H9 (cell line): ENCODE measurements around the gene NPY1R. TPM values are rescaled to one million over a fixed set of nuclear protein-coding genes. Genes with fewer than 3 reads are reported as not detected.

ENCODE experiments used
- DNase-seq: peaks from one replicate; pipeline ENCODE4 v3.0.0-alpha.2; 2017
- H2AFZ ChIP-seq: one replicate; pipeline ENCODE4 v1.6.1; 2013; ENCODE audit warnings: mild to moderate bottlenecking, low read length, control low read depth, moderate library complexity
- H2AK5ac ChIP-seq: 2 replicates; pipeline ENCODE4 v1.6.1; 2013; ENCODE audit warnings: low read length, control low read depth, mixed read lengths; ENCODE audit not compliant: insufficient read length
- H2BK120ac ChIP-seq: one replicate; pipeline ENCODE4 v1.6.1; 2013; ENCODE audit warnings: low read depth, mild to moderate bottlenecking, low read length, control low read depth, inconsistent platforms; ENCODE audit not compliant: poor library complexity, severe bottlenecking
- H2BK12ac ChIP-seq: 2 replicates; pipeline ENCODE4 v1.6.1; 2013; ENCODE audit warnings: low read length, control low read depth, mixed read lengths, low read depth; ENCODE audit not compliant: insufficient read length
- H2BK15ac ChIP-seq: 2 replicates; pipeline ENCODE4 v1.6.1; 2013; ENCODE audit warnings: low read depth, low read length, control low read depth
- H2BK20ac ChIP-seq: one replicate; pipeline ENCODE4 v1.6.1; 2013; ENCODE audit warnings: low read depth, mild to moderate bottlenecking, low read length, control low read depth, inconsistent platforms; ENCODE audit not compliant: poor library complexity, severe bottlenecking
- H2BK5ac ChIP-seq: 2 replicates; pipeline ENCODE4 v1.6.1; 2013; ENCODE audit warnings: low read length, control low read depth, mixed read lengths; ENCODE audit not compliant: insufficient read length
- H3K14ac ChIP-seq: 2 replicates; pipeline ENCODE4 v1.6.1; 2013; ENCODE audit warnings: low read length, control low read depth; ENCODE audit not compliant: insufficient read depth
- H3K18ac ChIP-seq: 2 replicates; pipeline ENCODE4 v1.6.1; 2013; ENCODE audit warnings: low read depth, mild to moderate bottlenecking, mixed read lengths, low read length, control low read depth; ENCODE audit not compliant: insufficient read length
- H3K23ac ChIP-seq: 2 replicates; pipeline ENCODE4 v1.6.1; 2013; ENCODE audit warnings: low read length, control low read depth, mixed read lengths, low read depth; ENCODE audit not compliant: insufficient read length
- H3K23me2 ChIP-seq: 2 replicates; pipeline ENCODE4 v1.6.1; 2013; ENCODE audit warnings: low read depth, mild to moderate bottlenecking, mixed read lengths, low read length, control low read depth; ENCODE audit not compliant: insufficient read length, poor library complexity, severe bottlenecking
- H3K27ac ChIP-seq: 2 replicates; pipeline ENCODE4 v1.5.1; 2013; ENCODE audit warnings: low read length, control low read depth, mixed read lengths, low read depth; ENCODE audit not compliant: insufficient read length
- H3K27me3 ChIP-seq: 2 replicates; pipeline ENCODE4 v1.6.1; 2013; ENCODE audit warnings: low read length, control low read depth, inconsistent platforms; ENCODE audit not compliant: insufficient read depth
- H3K4ac ChIP-seq: 2 replicates; pipeline ENCODE4 v1.6.1; 2013; ENCODE audit warnings: low read depth, mild to moderate bottlenecking, control low read depth, inconsistent platforms, low read length, moderate library complexity
- H3K4me1 ChIP-seq: 2 replicates; pipeline ENCODE4 v1.6.1; 2013; ENCODE audit warnings: low read length, control low read depth, inconsistent platforms; ENCODE audit not compliant: insufficient read depth
- H3K4me2 ChIP-seq: 2 replicates; pipeline ENCODE4 v1.6.1; 2013; ENCODE audit warnings: low read length, control low read depth, mixed read lengths; ENCODE audit not compliant: insufficient read length, insufficient read depth
- H3K56ac ChIP-seq: 2 replicates; pipeline ENCODE4 v1.6.1; 2013; ENCODE audit warnings: low read depth, mild to moderate bottlenecking, mixed read lengths, low read length, control low read depth; ENCODE audit not compliant: insufficient read length
- H3K79me1 ChIP-seq: 2 replicates; pipeline ENCODE4 v1.6.1; 2013; ENCODE audit warnings: low read depth, mild to moderate bottlenecking, moderate library complexity, low read length, control low read depth, inconsistent platforms; ENCODE audit not compliant: insufficient read depth, poor library complexity, severe bottlenecking
- H3K79me2 ChIP-seq: 2 replicates; pipeline ENCODE4 v1.6.1; 2013; ENCODE audit warnings: low read length, control low read depth, inconsistent platforms; ENCODE audit not compliant: insufficient read depth
- H3K9ac ChIP-seq: 2 replicates; pipeline ENCODE4 v1.6.1; 2013; ENCODE audit warnings: low read length, control low read depth, mixed read lengths; ENCODE audit not compliant: insufficient read length; ENCODE audit errors: extremely low read depth
- H3K9me3 ChIP-seq: one replicate; pipeline ENCODE4 v1.6.1; 2013; ENCODE audit warnings: low read depth, low read length, inconsistent platforms; ENCODE audit not compliant: control insufficient read depth
- H3T11ph ChIP-seq: one replicate; pipeline ENCODE4 v1.6.1; 2013; ENCODE audit warnings: mild to moderate bottlenecking, low read length, control low read depth, inconsistent platforms
- H4K20me1 ChIP-seq: one replicate; pipeline ENCODE4 v1.6.1; 2013; ENCODE audit not compliant: control insufficient read depth, insufficient read length, insufficient read depth
- H4K5ac ChIP-seq: 2 replicates; pipeline ENCODE4 v1.6.1; 2013; ENCODE audit warnings: low read depth, mild to moderate bottlenecking, mixed read lengths, low read length, control low read depth; ENCODE audit not compliant: insufficient read length
- H4K8ac ChIP-seq: replicated peaks from 2 replicates; pipeline ENCODE4 v1.6.1; 2013; ENCODE audit warnings: low read length, control low read depth, mixed read lengths, low read depth; ENCODE audit not compliant: insufficient read length
- H4K91ac ChIP-seq: 2 replicates; pipeline ENCODE4 v1.6.1; 2013; ENCODE audit warnings: low read depth, mild to moderate bottlenecking, moderate library complexity, mixed read lengths, low read length, control low read depth; ENCODE audit not compliant: insufficient read length
- H3K27ac Mint-ChIP-seq, 3 experiments: 2 replicates in 2 of 3; 3 replicates in 1 of 3; pipeline ENCODE4 v1.8.0; 2020 to 2021; ENCODE audit warnings: mixed read lengths in 3 of 3, mild to moderate bottlenecking in 1 of 3, moderate library complexity in 1 of 3
- H3K27me3 Mint-ChIP-seq: 2 replicates; pipeline ENCODE4 v1.8.0; 2021; ENCODE audit warnings: low read depth, mild to moderate bottlenecking, moderate library complexity, mixed read lengths
- H3K36me3 Mint-ChIP-seq, 3 experiments: 2 replicates in 2 of 3; 3 replicates in 1 of 3; pipeline ENCODE4 v1.8.0; 2020 to 2021; ENCODE audit warnings: low read depth in 3 of 3, mixed read lengths in 3 of 3; ENCODE audit not compliant: insufficient read depth in 1 of 3
- H3K4me1 Mint-ChIP-seq, 2 experiments: 2 replicates each; pipeline ENCODE4 v1.8.0; 2020; ENCODE audit warnings: mixed read lengths in 2 of 2
- H3K4me3 Mint-ChIP-seq, 2 experiments: 2 replicates in 1 of 2; 3 replicates in 1 of 2; pipeline ENCODE4 v1.8.0; 2020 to 2021; ENCODE audit warnings: mild to moderate bottlenecking in 2 of 2, mixed read lengths in 2 of 2, moderate library complexity in 1 of 2
- H3K9me3 Mint-ChIP-seq, 2 experiments: 2 replicates in 1 of 2; 3 replicates in 1 of 2; pipeline ENCODE4 v1.8.0; 2020; ENCODE audit warnings: mild to moderate bottlenecking in 2 of 2, mixed read lengths in 2 of 2, moderate library complexity in 1 of 2
- CTCF ChIP-seq: fragments of 200-600 bp; sonication (generic); conservative IDR thresholded peaks from 3 replicates; pipeline ENCODE4 v1.8.0; 2021; ENCODE audit warnings: antibody characterized with exemption, mild to moderate bottlenecking
- WGBS: extraction: QIAGEN DNeasy Blood & Tissue Kit; methylation state at CpG from one replicate; pipeline ENCODE4 v1.1.7; 2013; ENCODE audit warnings: missing lambda C conversion rate, low lambda C conversion rate, mixed read lengths; ENCODE audit not compliant: insufficient read length; ENCODE audit errors: extremely low coverage; 5-methylcytosine and 5-hydroxymethylcytosine counted together
- total RNA-seq: library from RNA; stranded (reverse); gene quantifications from 2 replicates; pipeline ENCODE4 v1.2.1, GENCODE V29; 2021

The NPY1R gene
- total RNA-seq, 1 experiment from 2014 or later = 27.3 TPM

GRCh38 chr4:163343604-163344146, 11.3 kb upstream of the NPY1R start, which contains the start of gene NPY5R:
Gene NPY5R, plus strand, starts transcription at chr4:163343892. Its CDS starts 6,382 bp downstream, at chr4:163350274.
- Mint-ChIP-seq H3K4me1 (peaks cover 12 to 14% of the 10 kb centered on the region in 2 experiments), H3K4me3 (peak within 1 kb of the TSS; percentile 86 to 94), H3K9me3 (no peaks in the 10 kb centered on the region; a peak in 1 of 5 replicates), H3K36me3 (no peaks in the 10 kb centered on the region), H3K27ac (no peak within 1 kb of the TSS; a peak in 1 of 7 replicates), H3K27me3 (peaks cover 40% of the 10 kb centered on the region)
- Histone ChIP-seq H3K79me1 (no peaks in the 10 kb centered on the region), H3K9me3 (no peaks in the 10 kb centered on the region), H3K79me2 (no peaks in the 10 kb centered on the region), H3K9ac (peak within 1 kb of the TSS; percentile 43), H2BK5ac (no peak within 1 kb of the TSS), H3K4me1 (no peaks in the 10 kb centered on the region; the same call in 1 of the 2 replicates), H3K4me2 (peak within 1 kb of the TSS; percentile 80), H3T11ph (no peak within 1 kb of the TSS), H4K91ac (no peak within 1 kb of the TSS), H4K5ac (no peak within 1 kb of the TSS), H4K20me1 (no peaks in the 10 kb centered on the region), H3K23me2 (peaks cover 15% of the 10 kb centered on the region), H2BK12ac (no peak within 1 kb of the TSS), H3K18ac (no peak within 1 kb of the TSS), H3K27me3 (peaks cover 3% of the 10 kb centered on the region; the same call in 1 of the 2 replicates), H4K8ac (no peak within 1 kb of the TSS), H2AK5ac (no peak within 1 kb of the TSS), H3K14ac (no peak within 1 kb of the TSS), H2AFZ (peak within 1 kb of the TSS; percentile 18), H3K27ac (no peak within 1 kb of the TSS), H3K23ac (no peak within 1 kb of the TSS), H2BK15ac (no peak within 1 kb of the TSS), H3K4ac (no peak within 1 kb of the TSS), H3K56ac (no peak within 1 kb of the TSS), H2BK20ac (no peak within 1 kb of the TSS), H2BK120ac (no peak within 1 kb of the TSS)
- TF ChIP-seq CTCF = no peak
- DNase-seq = peak; percentile 51
- WGBS = no CpG with 5 or more reads among the region's 55 CpGs
